GM18498 (cell line): ENCODE data around the gene DNAJA3.

Source experiments
- ATAC-seq: cut with Tn5 transposase; IDR thresholded peaks from one replicate; pipeline ENCODE4 v1.9.1; 2021; ENCODE audit warnings: mild to moderate bottlenecking, moderate library complexity; ENCODE audit not compliant: unreplicated experiment

The DNAJA3 gene

GRCh38 chr16:4404247-4404966 lies 21.3 kb upstream of the DNAJA3 start:
- no peak for ATAC-seq

GRCh38 chr16:4404967-4405696 lies 20.5 kb upstream of the DNAJA3 start:
- ATAC-seq, result no peak

GRCh38 chr16:4407543-4408322 lies 17.9 kb upstream of the DNAJA3 start:
- no peak for ATAC-seq

- no peak for ATAC-seq
These were observed 17.4 kb upstream of the DNAJA3 start for GRCh38 chr16:4408323-4408690.

- no peak for ATAC-seq
These were observed 16.4 kb upstream of the DNAJA3 start for GRCh38 chr16:4409081-4409932.

GRCh38 chr16:4410335-4411075 lies 15.2 kb upstream of the DNAJA3 start:
- ATAC-seq, result no peak

- no peak for ATAC-seq
These were observed 14.0 kb upstream of the DNAJA3 start for GRCh38 chr16:4411684-4412083.

- ATAC-seq, result no peak
These were observed 13.5 kb upstream of the DNAJA3 start for GRCh38 chr16:4412159-4412558.

- no peak for ATAC-seq
These were observed 12.8 kb upstream of the DNAJA3 start for GRCh38 chr16:4412854-4413253.

GRCh38 chr16:4414187-4414917 lies 11.3 kb upstream of the DNAJA3 start:
- ATAC-seq, result peak; percentile 63

- ATAC-seq, result peak; percentile 15
These were observed 10.0 kb upstream of the DNAJA3 start for GRCh38 chr16:4415538-4416199.

- ATAC-seq, result peak; percentile 75
These were observed 9.3 kb upstream of the DNAJA3 start, which contains the start of gene CORO7 for GRCh38 chr16:4416200-4417032. TSS of gene CORO7 (minus strand) at chr16:4416596. CDS start at chr16:4416518, 78 bp downstream.

GRCh38 chr16:4419402-4419959 lies 6.2 kb upstream of the DNAJA3 start:
- no peak for ATAC-seq

- ATAC-seq, result no peak
These were observed 5.1 kb upstream of the DNAJA3 start for GRCh38 chr16:4420505-4421105.

- peak; percentile 34 for ATAC-seq
These were observed 485 bp downstream of the DNAJA3 start for GRCh38 chr16:4426021-4426684.

- no peak for ATAC-seq
These were observed 1.2 kb downstream of the DNAJA3 start for GRCh38 chr16:4426722-4427372.
